Measurements from ENCODE around the gene ABO.
"Not testable (repeated sequence)": the region's sequence is repeated elsewhere in the genome, so short reads cannot be mapped to it uniquely, and the experiment has no call there.

Gene ABO

DNA sequence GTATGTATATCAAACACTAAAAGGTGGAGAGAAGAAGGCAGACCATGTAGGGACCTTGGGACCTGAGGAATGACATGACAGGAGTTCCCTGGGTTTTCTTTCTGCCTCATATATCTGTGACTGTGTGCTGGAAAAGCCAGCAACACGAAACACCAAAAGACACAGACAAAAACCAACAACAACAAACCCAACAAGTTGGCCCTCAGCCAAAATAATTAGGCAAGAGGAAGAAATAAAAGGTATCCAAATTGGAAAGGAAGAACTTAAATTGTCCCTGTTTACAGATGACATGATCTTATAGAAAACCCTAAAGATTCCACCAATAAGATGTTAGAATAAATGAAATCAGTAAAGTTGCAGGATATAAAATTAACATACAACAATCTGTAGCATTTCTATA is 21.7 kb downstream of the ABO start:
- Histone ChIP-seq H3K9me3 (replicated peaks in 1 of 11) (peaks cover 0 to 10% (median 8%) of the 10 kb centered on the region in 11 experiments; a peak in 19 of 22 replicates), H3K4me2 (no peak overlapping the region), H3K27me3 (no peaks in the 10 kb centered on the region), H3K9ac (no peak overlapping the region), H3K27ac (no peak overlapping the region), H4K20me1 (no peaks in the 10 kb centered on the region), H3K36me3 (no peaks in the 10 kb centered on the region), H3K4me1 (peaks cover 8 to 19% (median 14%) of the 10 kb centered on the region in 10 experiments; a peak in 15 of 20 replicates), H3K4me3 (no peak overlapping the region)
- no peak for TF ChIP-seq Cebpa-rat (IDR thresholded peaks at IDR 0.05)

DNA sequence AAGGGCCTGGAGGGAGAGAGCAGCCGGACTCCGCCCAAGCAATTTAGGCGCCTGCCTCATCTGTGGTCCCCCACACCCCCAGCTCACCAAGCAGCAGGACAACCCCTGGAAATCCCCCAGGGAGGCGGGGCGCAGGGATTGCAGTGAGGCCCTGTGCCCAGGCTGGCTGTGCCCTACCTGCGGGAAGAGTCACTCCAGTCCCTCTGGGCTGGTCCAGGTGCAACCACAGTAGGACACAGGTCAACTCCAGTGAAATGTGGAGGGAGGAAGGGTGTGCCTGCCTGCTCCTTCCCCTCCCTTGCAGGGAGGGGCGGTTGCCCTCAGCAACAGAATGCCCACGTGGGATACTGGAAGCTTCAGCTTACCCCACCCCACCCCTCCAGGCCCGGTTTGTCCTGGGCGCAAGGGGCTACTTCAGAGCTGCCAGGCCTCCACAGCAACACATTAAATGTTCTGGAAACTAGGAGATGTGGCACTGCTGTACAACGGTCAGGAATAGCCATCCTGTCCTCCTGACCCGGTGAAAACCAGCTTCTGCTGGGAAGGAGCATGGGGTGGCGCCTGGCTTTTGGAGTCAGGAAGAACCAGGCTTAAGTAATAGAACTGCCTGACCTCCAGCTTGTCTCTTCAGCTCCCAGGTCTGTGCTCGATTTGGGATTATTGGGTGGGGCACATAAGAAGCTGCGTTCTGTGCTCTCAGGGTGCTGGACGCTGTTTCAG is 22.5 kb downstream of the ABO start:
- H4K20me1 ChIP-seq = no peaks in the 10 kb centered on the region
- H3K4me3 ChIP-seq = no peak overlapping the region
- TF ChIP-seq Cebpa-rat (IDR thresholded peaks at IDR 0.05) = no peak
- H3K27ac ChIP-seq = no peak overlapping the region
- H3K9me3 ChIP-seq (replicated peaks in 1 of 11) = peaks cover 0 to 10% (median 8%) of the 10 kb centered on the region in 11 experiments; a peak in 19 of 22 replicates
- H3K9ac ChIP-seq = no peak overlapping the region
- peak overlapping the region in 9 of 11 experiments; percentile 4 to 61 (median 28); a peak in 13 of 22 replicates for H3K4me2 ChIP-seq
- no peaks in the 10 kb centered on the region for H3K36me3 ChIP-seq
- no peaks in the 10 kb centered on the region for H3K27me3 ChIP-seq
- peaks cover 8 to 19% (median 14%) of the 10 kb centered on the region in 10 experiments; a peak in 15 of 20 replicates for H3K4me1 ChIP-seq

- Histone ChIP-seq H3K27ac (no peak overlapping the region), H3K27me3 (no peaks in the 10 kb centered on the region), H3K4me3 (no peak overlapping the region), H3K4me1 (peaks cover 8 to 17% (median 13%) of the 10 kb centered on the region in 10 experiments; a peak in 15 of 20 replicates), H3K9ac (no peak overlapping the region), H3K36me3 (no peaks in the 10 kb centered on the region), H3K9me3 (replicated peaks in 1 of 11) (peaks cover 0 to 10% (median 8%) of the 10 kb centered on the region in 11 experiments; a peak in 19 of 22 replicates), H4K20me1 (no peaks in the 10 kb centered on the region; a peak in 1 of 22 replicates), H3K4me2 (peak overlapping the region in 9 of 11 experiments; percentile 4 to 61 (median 28); a peak in 11 of 22 replicates)
- no peak for TF ChIP-seq Cebpa-rat (IDR thresholded peaks at IDR 0.05)
Observed at GRCh38 chr9:133251773-133252172, 23.2 kb downstream of the ABO start.

GRCh38 chr9:133251221-133251620 is 23.8 kb downstream of the ABO start:
- not testable (repeated sequence) for H3K9me3 ChIP-seq (replicated peaks in 1 of 11); H3K27ac ChIP-seq; H4K20me1 ChIP-seq; H3K27me3 ChIP-seq; H3K4me3 ChIP-seq; H3K9ac ChIP-seq; H3K4me2 ChIP-seq; H3K36me3 ChIP-seq
- H3K4me1 ChIP-seq = peaks cover 6 to 17% (median 10%) of the 10 kb centered on the region in 10 experiments; a peak in 14 of 20 replicates

DNA sequence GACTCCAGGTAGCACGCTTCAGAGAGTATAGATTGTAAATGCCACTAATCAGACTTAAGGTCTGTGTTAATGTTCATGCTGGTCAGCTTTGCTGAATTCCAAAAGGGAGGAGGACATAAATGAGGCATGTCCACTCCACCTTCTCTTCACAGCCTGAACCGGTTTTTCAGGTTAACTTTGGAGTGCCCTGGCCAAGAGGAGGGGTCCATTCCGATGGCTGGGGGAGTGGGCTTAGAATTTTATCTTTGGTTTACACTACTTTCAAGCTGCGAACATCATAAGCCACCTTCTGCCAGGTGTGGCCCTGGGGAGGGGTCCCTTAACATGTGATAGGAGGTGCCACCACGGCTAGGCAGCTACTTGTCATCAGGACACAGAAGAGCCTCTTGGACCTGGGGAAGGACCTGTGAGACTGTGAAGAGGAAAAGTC is 24.2 kb downstream of the ABO start:
- H3K4me2 ChIP-seq = no peak overlapping the region
- H3K4me1 ChIP-seq = peaks cover 6 to 17% (median 10%) of the 10 kb centered on the region in 10 experiments; a peak in 14 of 20 replicates
- TF ChIP-seq Cebpa-rat (IDR thresholded peaks at IDR 0.05) = no peak

DNA sequence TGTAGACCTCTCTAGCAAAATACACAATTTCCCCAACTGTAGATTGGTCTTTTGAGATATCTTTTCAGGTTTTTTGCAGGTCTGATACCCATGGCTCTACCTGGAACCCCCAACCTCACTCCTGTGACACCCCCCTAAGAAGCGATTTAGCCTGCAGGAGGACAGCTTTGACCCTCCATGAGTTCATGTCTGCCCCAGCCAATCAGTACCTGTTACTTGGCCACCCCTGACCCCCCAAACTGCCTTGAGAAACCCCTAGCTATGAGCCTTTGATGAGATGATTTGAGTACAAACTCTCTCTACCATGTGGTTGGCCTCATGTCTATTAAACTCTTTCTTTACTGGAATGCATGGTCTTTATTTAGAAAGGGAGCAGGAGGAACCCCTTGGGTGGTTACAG is 25.7 kb downstream of the ABO start:
- H3K27me3 ChIP-seq = no peaks in the 10 kb centered on the region
- H3K4me1 ChIP-seq = peaks cover 6 to 17% (median 10%) of the 10 kb centered on the region in 10 experiments; a peak in 14 of 20 replicates
- TF ChIP-seq Cebpa-rat (IDR thresholded peaks at IDR 0.05) = no peak
- H3K4me3 ChIP-seq = no peak overlapping the region
- H3K27ac ChIP-seq = no peak overlapping the region
- no peaks in the 10 kb centered on the region; a peak in 1 of 22 replicates for H4K20me1 ChIP-seq
- H3K9ac ChIP-seq = no peak overlapping the region
- H3K36me3 ChIP-seq = no peaks in the 10 kb centered on the region
- no peak overlapping the region for H3K4me2 ChIP-seq
- H3K9me3 ChIP-seq (replicated peaks in 1 of 11) = peaks cover 0 to 7% (median 5%) of the 10 kb centered on the region in 11 experiments; a peak in 18 of 22 replicates

More for the DNA sequence above, 24.2 kb downstream of the ABO start:
- H3K9me3 ChIP-seq (replicated peaks in 1 of 11) = peaks cover 0 to 10% (median 8%) of the 10 kb centered on the region in 11 experiments; a peak in 19 of 22 replicates
- no peaks in the 10 kb centered on the region for H3K27me3 ChIP-seq
- H3K4me3 ChIP-seq = no peak overlapping the region
- H3K36me3 ChIP-seq = no peaks in the 10 kb centered on the region
- H4K20me1 ChIP-seq = no peaks in the 10 kb centered on the region; a peak in 1 of 22 replicates
- H3K27ac ChIP-seq = no peak overlapping the region
- no peak overlapping the region for H3K9ac ChIP-seq

DNA sequence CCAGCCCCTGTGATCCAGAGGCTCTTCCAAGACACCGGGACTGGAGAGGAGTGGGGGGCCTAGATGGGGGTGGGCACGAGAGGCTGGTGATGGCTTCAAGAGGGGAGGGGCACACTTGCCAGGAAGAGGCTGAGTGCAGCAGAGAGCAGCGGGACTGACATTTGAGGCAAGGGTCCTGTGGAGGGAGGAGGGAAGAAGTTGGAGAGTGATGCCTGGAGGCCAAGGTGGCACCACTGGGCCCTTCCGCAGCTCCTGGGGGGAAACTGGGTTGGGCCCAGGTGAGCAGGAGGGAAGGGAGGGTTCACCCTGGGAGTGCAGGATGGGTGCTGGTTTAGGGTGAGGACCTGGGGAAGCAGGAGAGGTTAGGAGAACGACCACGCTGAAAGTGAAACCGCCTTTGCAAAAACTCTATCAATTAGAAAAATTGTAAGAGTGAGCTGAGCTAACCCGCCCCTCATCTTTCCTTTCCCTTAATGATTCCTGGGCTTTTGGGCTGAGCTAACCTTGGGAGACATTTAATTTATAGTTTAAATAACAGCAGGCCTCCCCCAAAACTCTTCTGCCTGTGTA is 26.2 kb downstream of the ABO start:
- no peak for TF ChIP-seq Cebpa-rat (IDR thresholded peaks at IDR 0.05)
- no peaks in the 10 kb centered on the region for H3K36me3 ChIP-seq
- H3K27ac ChIP-seq = no peak overlapping the region
- H3K27me3 ChIP-seq = no peaks in the 10 kb centered on the region
- H3K4me3 ChIP-seq = no peak overlapping the region
- peaks cover 0 to 1% (median 0%) of the 10 kb centered on the region in 11 experiments; a peak in 5 of 22 replicates for H3K9me3 ChIP-seq (replicated peaks in 1 of 11)
- H3K9ac ChIP-seq = no peak overlapping the region
- no peaks in the 10 kb centered on the region; a peak in 1 of 22 replicates for H4K20me1 ChIP-seq
- peaks cover 6 to 17% (median 10%) of the 10 kb centered on the region in 10 experiments; a peak in 14 of 20 replicates for H3K4me1 ChIP-seq
- H3K4me2 ChIP-seq = no peak overlapping the region

DNA sequence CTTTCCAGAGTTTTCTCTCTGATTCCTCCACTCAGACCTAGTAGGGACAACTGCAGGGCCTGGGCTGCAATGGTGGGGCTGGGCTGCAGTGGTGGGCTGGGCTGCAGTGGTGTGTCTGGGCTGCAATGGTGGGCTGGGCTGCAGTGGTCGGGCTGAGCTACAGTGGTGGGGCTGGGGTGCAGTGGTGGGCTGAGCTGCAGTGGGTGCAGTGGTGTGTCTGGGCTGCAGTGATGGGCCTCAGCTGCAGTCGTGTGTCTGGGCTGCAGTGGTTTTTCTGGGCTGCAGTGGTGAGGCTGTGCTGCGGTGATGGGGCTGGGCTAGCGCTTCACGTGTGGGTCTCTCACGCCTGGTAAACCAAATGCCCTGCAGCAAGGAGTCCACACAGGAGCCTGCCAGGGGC is 27.4 kb downstream of the ABO start:
- no peaks in the 10 kb centered on the region for H3K9me3 ChIP-seq (replicated peaks in 1 of 11)
- H3K4me1 ChIP-seq = peaks cover 6 to 11% (median 9%) of the 10 kb centered on the region in 10 experiments; a peak in 14 of 20 replicates
- no peak overlapping the region for H3K4me2 ChIP-seq
- no peaks in the 10 kb centered on the region for H3K27me3 ChIP-seq
- no peak overlapping the region for H3K4me3 ChIP-seq
- H3K36me3 ChIP-seq = no peaks in the 10 kb centered on the region
- no peak overlapping the region for H3K27ac ChIP-seq
- no peak for TF ChIP-seq Cebpa-rat (IDR thresholded peaks at IDR 0.05)
- no peak overlapping the region for H3K9ac ChIP-seq
- no peaks in the 10 kb centered on the region; a peak in 1 of 22 replicates for H4K20me1 ChIP-seq

- Histone ChIP-seq H3K9ac (no peak overlapping the region), H3K4me1 (peaks cover 3 to 5% (median 4%) of the 10 kb centered on the region in 10 experiments; a peak in 14 of 20 replicates), H4K20me1 (no peaks in the 10 kb centered on the region; a peak in 1 of 22 replicates), H3K4me3 (no peak overlapping the region), H3K36me3 (no peaks in the 10 kb centered on the region), H3K27ac (no peak overlapping the region), H3K27me3 (no peaks in the 10 kb centered on the region), H3K9me3 (replicated peaks in 1 of 11) (no peaks in the 10 kb centered on the region), H3K4me2 (no peak overlapping the region)
- no peak for TF ChIP-seq Cebpa-rat (IDR thresholded peaks at IDR 0.05)
Observed at GRCh38 chr9:133246991-133247390, 28.0 kb downstream of the ABO start.
